ENCODE data around the gene TGM4. TPM values are rescaled to one million over a fixed set of nuclear protein-coding genes. Genes with fewer than 3 reads are reported as not detected.

Gene TGM4
- total and polyA plus RNA-seq, 2 experiments from 2014 or later = not detected

- H3K9ac ChIP-seq = no peak overlapping the region
- H3K36me3 ChIP-seq (ENCODE audit: low read depth) = no peaks in the 10 kb centered on the region
- H3K4me2 ChIP-seq (ENCODE audit: unreplicated experiment) = no peak overlapping the region
- no peaks in the 10 kb centered on the region for H3K79me2 ChIP-seq (ENCODE audit: insufficient read depth)
- no peaks in the 10 kb centered on the region for H3K9me3 ChIP-seq (ENCODE audit: low read depth)
- TF ChIP-seq EZH2phosphoT487 (IDR thresholded peaks at IDR 0.05; ENCODE audit: insufficient read depth, low read depth) (no peak), EZH2 (IDR thresholded peaks at IDR 0.05; ENCODE audit: insufficient read depth, poor library complexity, severe bottlenecking) (no peak)
- DNase-seq = peak; percentile 37
- no peak overlapping the region for H2AFZ ChIP-seq
- no peak overlapping the region for H3K4me3 ChIP-seq
- no peaks in the 10 kb centered on the region for H3F3A ChIP-seq (ENCODE audit: insufficient read depth)
- H3K27ac ChIP-seq = no peak overlapping the region
- H3K4me1 ChIP-seq (ENCODE audit: insufficient read depth) = no peaks in the 10 kb centered on the region
- no peaks in the 10 kb centered on the region for H3K9me2 ChIP-seq (ENCODE audit: insufficient read depth)
- in situ Hi-C loops (cut with MboI) = loop anchor here (10.0 kb wide), 1 partner anchor 380 kb away; no protein-coding TSS in a partner anchor
- 58 to 61% methylated on average over 4 of the region's 4 CpGs for WGBS, 2 experiments (ENCODE audit: low coverage in 1 of 2, low lambda C conversion rate in 2 of 2, missing lambda C conversion rate in 2 of 2)
- no peaks in the 10 kb centered on the region for H3K27me3 ChIP-seq (replicated peaks; ENCODE audit: insufficient read depth)
- H4K20me1 ChIP-seq (ENCODE audit: insufficient read depth) = no peaks in the 10 kb centered on the region
Measured at GRCh38 chr3:44914936-44915335, 40.5 kb downstream of the TGM4 start.

- WGBS, 2 experiments (ENCODE audit: low coverage in 1 of 2, low lambda C conversion rate in 2 of 2, missing lambda C conversion rate in 2 of 2) = 79 to 88% methylated on average over 8 of the region's 8 CpGs
- no peaks in the 10 kb centered on the region for H3K9me2 ChIP-seq (ENCODE audit: insufficient read depth)
- H2AFZ ChIP-seq = no peak overlapping the region
- H3K4me2 ChIP-seq (ENCODE audit: unreplicated experiment) = no peak overlapping the region
- no peaks in the 10 kb centered on the region for H4K20me1 ChIP-seq (ENCODE audit: insufficient read depth)
- H3K4me3 ChIP-seq = no peak overlapping the region
- H3K79me2 ChIP-seq (ENCODE audit: insufficient read depth) = no peaks in the 10 kb centered on the region
- no peak overlapping the region for H3K9ac ChIP-seq
- no peak overlapping the region for H3K27ac ChIP-seq
- H3K36me3 ChIP-seq (ENCODE audit: low read depth) = no peaks in the 10 kb centered on the region
- no peaks in the 10 kb centered on the region for H3K27me3 ChIP-seq (replicated peaks; ENCODE audit: insufficient read depth)
- in situ Hi-C loops (cut with MboI) = loop anchor here (10.0 kb wide), 1 partner anchor 381 kb away; no protein-coding TSS in a partner anchor
- peak; percentile 22 for DNase-seq
- no peaks in the 10 kb centered on the region for H3K9me3 ChIP-seq (ENCODE audit: low read depth)
- no peak for TF ChIP-seq EZH2 (IDR thresholded peaks at IDR 0.05; ENCODE audit: insufficient read depth, poor library complexity, severe bottlenecking)
- TF ChIP-seq EZH2phosphoT487 (IDR thresholded peaks at IDR 0.05; ENCODE audit: insufficient read depth, low read depth) = no peak
- no peaks in the 10 kb centered on the region for H3K4me1 ChIP-seq (ENCODE audit: insufficient read depth)
- H3F3A ChIP-seq (ENCODE audit: insufficient read depth) = no peaks in the 10 kb centered on the region
Measured at GRCh38 chr3:44915702-44916438, 41.5 kb downstream of the TGM4 start.

- Histone ChIP-seq H3K36me3 (ENCODE audit: low read depth) (0 out of 2 replicates have a peak, but pooled peaks cover 6% of the 10 kb centered on the region), H3K9ac (no peak overlapping the region), H3K4me3 (no peak overlapping the region), H2AFZ (no peak overlapping the region), H3K4me1 (ENCODE audit: insufficient read depth) (no peaks in the 10 kb centered on the region), H3K9me2 (ENCODE audit: insufficient read depth) (no peaks in the 10 kb centered on the region), H3K4me2 (ENCODE audit: unreplicated experiment) (no peak overlapping the region), H3K27me3 (replicated peaks; ENCODE audit: insufficient read depth) (no peaks in the 10 kb centered on the region), H3K27ac (no peak overlapping the region), H3K79me2 (ENCODE audit: insufficient read depth) (no peaks in the 10 kb centered on the region), H3F3A (ENCODE audit: insufficient read depth) (no peaks in the 10 kb centered on the region), H4K20me1 (ENCODE audit: insufficient read depth) (no peaks in the 10 kb centered on the region), H3K9me3 (ENCODE audit: low read depth) (no peaks in the 10 kb centered on the region)
- no peak for DNase-seq
- 86 to 92% methylated on average over 7 to 12 of the region's 12 CpGs for WGBS, 2 experiments (ENCODE audit: low coverage in 1 of 2, low lambda C conversion rate in 2 of 2, missing lambda C conversion rate in 2 of 2)
- TF ChIP-seq EZH2 (IDR thresholded peaks at IDR 0.05; ENCODE audit: insufficient read depth, poor library complexity, severe bottlenecking) = no peak
- no peak for TF ChIP-seq EZH2phosphoT487 (IDR thresholded peaks at IDR 0.05; ENCODE audit: insufficient read depth, low read depth)
- in situ Hi-C loops (cut with MboI) = loop anchor here (10.0 kb wide), 1 partner anchor 383 kb away; no protein-coding TSS in a partner anchor
Measured at GRCh38 chr3:44918087-44918486, 43.7 kb downstream of the TGM4 start.

DNA sequence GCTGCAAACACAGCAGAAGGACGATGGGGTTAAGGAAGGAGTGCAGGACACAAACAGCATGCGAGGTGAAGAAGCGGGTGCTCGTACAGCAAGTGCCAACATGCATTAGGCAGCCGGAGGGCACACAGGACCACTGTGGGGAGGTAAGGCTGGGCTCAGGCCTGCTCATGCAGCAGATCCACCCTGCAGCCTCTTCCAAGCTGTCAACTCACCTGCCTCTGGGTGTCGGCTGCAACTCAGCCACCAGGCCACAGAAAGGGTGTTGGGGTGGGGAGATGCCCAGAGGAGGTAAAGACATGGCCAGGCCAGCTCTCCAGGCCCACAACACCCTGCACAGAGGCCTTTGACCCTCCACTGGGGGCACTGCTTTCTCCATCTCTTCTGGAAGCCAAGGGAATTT is 44.2 kb downstream of the TGM4 start:
- in situ Hi-C loops (cut with MboI) = loop anchor here (10.0 kb wide), 1 partner anchor 384 kb away; no protein-coding TSS in a partner anchor
- no peak for DNase-seq

More for the DNA sequence above, 44.2 kb downstream of the TGM4 start:
- no peaks in the 10 kb centered on the region for H3K27me3 ChIP-seq (replicated peaks; ENCODE audit: insufficient read depth)
- H3F3A ChIP-seq (ENCODE audit: insufficient read depth) = no peaks in the 10 kb centered on the region; the same call in 1 of the 2 replicates
- no peak overlapping the region for H2AFZ ChIP-seq
- H3K4me3 ChIP-seq = no peak overlapping the region
- H3K4me1 ChIP-seq (ENCODE audit: insufficient read depth) = peaks cover under 1% of the 10 kb centered on the region; the same call in 1 of the 2 replicates
- H3K79me2 ChIP-seq (ENCODE audit: insufficient read depth) = no peaks in the 10 kb centered on the region
- no peak overlapping the region for H3K27ac ChIP-seq
- no peaks in the 10 kb centered on the region for H4K20me1 ChIP-seq (ENCODE audit: insufficient read depth)
- no peaks in the 10 kb centered on the region for H3K9me2 ChIP-seq (ENCODE audit: insufficient read depth)
- 90 to 93% methylated on average over 6 of the region's 6 CpGs for WGBS, 2 experiments (ENCODE audit: low coverage in 1 of 2, low lambda C conversion rate in 2 of 2, missing lambda C conversion rate in 2 of 2)
- 0 out of 2 replicates have a peak, but pooled peaks cover 6% of the 10 kb centered on the region for H3K36me3 ChIP-seq (ENCODE audit: low read depth)
- H3K4me2 ChIP-seq (ENCODE audit: unreplicated experiment) = no peak overlapping the region
- H3K9me3 ChIP-seq (ENCODE audit: low read depth) = no peaks in the 10 kb centered on the region
- TF ChIP-seq EZH2phosphoT487 (IDR thresholded peaks at IDR 0.05; ENCODE audit: insufficient read depth, low read depth) (no peak), EZH2 (IDR thresholded peaks at IDR 0.05; ENCODE audit: insufficient read depth, poor library complexity, severe bottlenecking) (no peak)
- H3K9ac ChIP-seq = no peak overlapping the region
